Breast epithelium (tissue), 4 donors: ENCODE results near the gene ACSS1. TPM values are rescaled to one million over a fixed set of nuclear protein-coding genes. Genes with fewer than 3 reads are reported as not detected.

ENCODE experiments used
- DNase-seq, 2 donors: peaks; one replicate each; pipeline ENCODE4 v3.0.0-alpha.2; 2019; ENCODE audit warnings: low spot score in 2 of 2
- H3K27ac ChIP-seq, 2 donors: fragments of 200-600 bp; sonication (generic) in 1 of 2; one replicate each; pipeline ENCODE4 v1.5.1; 2016 to 2019; ENCODE audit warnings: mild to moderate bottlenecking in 1 of 2
- H3K27me3 ChIP-seq, 2 donors: fragments of 200-600 bp; sonication (generic) in 1 of 2; one replicate each; pipeline versions ENCODE4 v1.5.1 to v1.6.0; 2017 to 2019; ENCODE audit warnings: control low read depth in 1 of 2, mild to moderate bottlenecking in 1 of 2
- H3K36me3 ChIP-seq: fragments of 200-600 bp; one replicate; pipeline ENCODE4 v1.5.1; 2019
- H3K4me1 ChIP-seq, 2 donors: fragments of 200-600 bp; sonication (generic); one replicate each; pipeline ENCODE4 v1.5.1; 2016 to 2019; ENCODE audit warnings: control low read depth in 1 of 2
- H3K4me3 ChIP-seq, 3 donors: fragments of 200-600 bp; sonication (generic); 1 replicate in 2 of 3; 2 replicates in 1 of 3; pipeline ENCODE4 v1.5.1; 2016 to 2019; ENCODE audit warnings: mild to moderate bottlenecking in 3 of 3, moderate library complexity in 2 of 3
- H3K9me3 ChIP-seq, 2 donors: fragments of 200-600 bp; sonication (generic) in 1 of 2; one replicate each; pipeline ENCODE4 v1.5.1; 2016 to 2019; ENCODE audit warnings: control low read depth in 1 of 2
- CTCF ChIP-seq, 3 donors: fragments of 450-650 bp; IDR thresholded peaks; one replicate each; pipeline ENCODE4 v1.5.1; 2016 to 2017; ENCODE audit warnings: antibody characterized with exemption in 3 of 3, mild to moderate bottlenecking in 3 of 3, moderate library complexity in 3 of 3
- POLR2A ChIP-seq: fragments of 450-650 bp; IDR thresholded peaks from one replicate; pipeline ENCODE4 v1.6.1; 2016; ENCODE audit warnings: antibody characterized with exemption, mild to moderate bottlenecking, moderate library complexity
- POLR2AphosphoS5 ChIP-seq, 3 donors: sonication (generic); formaldehyde crosslinking; IDR thresholded peaks; one replicate each; pipeline ENCODE4 v1.6.1; 2017; ENCODE audit warnings: antibody characterized with exemption in 3 of 3
- intact Hi-C: fragments of 100-400 bp; cut with DNase I; formaldehyde crosslinking; loops from one replicate; pipeline ENCODE4 v1.15.1; 2023; ENCODE audit warnings: low total_unique reads
- total RNA-seq, 3 donors: library from RNA; depleted of rRNA; stranded (reverse); fragments of >200 nt; gene quantifications; one replicate each; pipeline ENCODE4 v1.1.0, GENCODE V29; 2016

Gene ACSS1
- total RNA-seq, 3 donors from 2014 or later: 17.6 to 38.2 (median 37.4) TPM

- peaks cover 3 to 15% of the 10 kb centered on the region in 2 donors for H3K4me1 ChIP-seq
- H3K27me3 ChIP-seq: no peaks in the 10 kb centered on the region
- H3K9me3 ChIP-seq: no peaks in the 10 kb centered on the region
- no peak overlapping the region for H3K4me3 ChIP-seq
- peak in 1 of 2 donors; percentile 33 for DNase-seq
- TF ChIP-seq POLR2A (no peak), POLR2AphosphoS5 (IDR thresholded peaks at IDR 0.05) (no peak), CTCF (IDR thresholded peaks at IDR 0.05) (no peak)
- no peaks in the 10 kb centered on the region for H3K36me3 ChIP-seq
- H3K27ac ChIP-seq: no peak overlapping the region
- intact Hi-C loops: loop anchor here (5.0 kb wide), 1 partner anchor 296 kb away; no protein-coding TSS in a partner anchor
These were observed 61.2 kb downstream of the ACSS1 start for GRCh38 chr20:24996449-24997377.

- TF ChIP-seq POLR2AphosphoS5 (IDR thresholded peaks at IDR 0.05) (no peak), CTCF (IDR thresholded peaks at IDR 0.05) (no peak), POLR2A (no peak)
These were observed 62.0 kb downstream of the ACSS1 start for GRCh38 chr20:24995741-24996448.

GRCh38 chr20:24994470-24995368 lies 63.2 kb downstream of the ACSS1 start:
- DNase-seq: peak; percentile 72 to 78
- Histone ChIP-seq H3K36me3 (no peaks in the 10 kb centered on the region), H3K4me3 (peak overlapping the region in 2 of 3 donors; percentile 17 to 51), H3K27ac (no peak overlapping the region), H3K9me3 (no peaks in the 10 kb centered on the region), H3K4me1 (peaks cover 3 to 15% of the 10 kb centered on the region in 2 donors), H3K27me3 (no peaks in the 10 kb centered on the region)
- intact Hi-C loops: loop anchor here (5.0 kb wide), 2 partner anchors 63 to 298 kb away; partner anchors contain the start of gene ACSS1
- TF ChIP-seq CTCF (IDR thresholded peaks at IDR 0.05): peak; percentile 74 to 97 (median 97)
- TF ChIP-seq POLR2AphosphoS5 (IDR thresholded peaks at IDR 0.05): peak in 2 of 3 donors; percentile 57 to 71
- TF ChIP-seq POLR2A: no peak

More at GRCh38 chr20:24995741-24996448, 62.0 kb downstream of the ACSS1 start:
- no peaks in the 10 kb centered on the region for H3K36me3 ChIP-seq
- intact Hi-C loops: loop anchor here (5.0 kb wide), 1 partner anchor 296 kb away; no protein-coding TSS in a partner anchor
- peaks cover 3 to 15% of the 10 kb centered on the region in 2 donors for H3K4me1 ChIP-seq
- no peaks in the 10 kb centered on the region for H3K9me3 ChIP-seq
- H3K27me3 ChIP-seq: no peaks in the 10 kb centered on the region
- no peak overlapping the region for H3K27ac ChIP-seq
- peak in 1 of 2 donors; percentile 36 for DNase-seq
- no peak overlapping the region for H3K4me3 ChIP-seq

- Histone ChIP-seq H3K36me3 (no peaks in the 10 kb centered on the region), H3K4me1 (peaks cover 3 to 15% of the 10 kb centered on the region in 2 donors), H3K27me3 (no peaks in the 10 kb centered on the region), H3K4me3 (no peak overlapping the region), H3K27ac (peak overlapping the region; percentile 96 to 97), H3K9me3 (no peaks in the 10 kb centered on the region)
- no peak for DNase-seq
- TF ChIP-seq POLR2A (no peak), POLR2AphosphoS5 (IDR thresholded peaks at IDR 0.05) (no peak), CTCF (IDR thresholded peaks at IDR 0.05) (no peak)
- intact Hi-C loops: loop anchor here (5.0 kb wide), 1 partner anchor 63 kb away; the partner anchor contains the start of gene ACSS1
These were observed 63.8 kb downstream of the ACSS1 start for GRCh38 chr20:24994186-24994465.
